ENCODE measurements around the gene EIF2B4. TPM values are rescaled to one million over a fixed set of nuclear protein-coding genes. Genes with fewer than 3 reads are reported as not detected.

Gene EIF2B4
- total and polyA plus RNA-seq, 2 of the 13 experiments (the other 11 are each of a cell fraction or from before 2014, with no cell fraction given) = 91.5 to 96.4 TPM

- TF ChIP-seq AHDC1 (CRISPR knock-in tag; IDR thresholded peaks at IDR 0.05; ENCODE audit: borderline replicate concordance) = peak; percentile 80; the same call in 1 of the 2 replicates
- TF ChIP-seq ZNF326 (CRISPR knock-in tag; IDR thresholded peaks at IDR 0.05; ENCODE audit: borderline replicate concordance) = no peak
- TF ChIP-seq ZNF597 (CRISPR knock-in tag; IDR thresholded peaks at IDR 0.05) = no peak
- TF ChIP-seq ZNF44 (CRISPR knock-in tag; IDR thresholded peaks at IDR 0.05) = peak; percentile 30; the same call in 1 of the 2 replicates
- TF ChIP-seq HHEX (CRISPR knock-in tag; IDR thresholded peaks at IDR 0.05) = no peak
- TF ChIP-seq ZNF580 (CRISPR knock-in tag; IDR thresholded peaks at IDR 0.05; ENCODE audit: borderline replicate concordance, low read depth) = peak; percentile 70
- TF ChIP-seq EP300 (IDR thresholded peaks at IDR 0.05; ENCODE audit: low read depth in 2 of 2, low read length in 2 of 2) = peak in 1 of 2 experiments; percentile 25; a peak in 1 of 4 replicates
- TF ChIP-seq EP300 (CRISPR knock-in tag; IDR thresholded peaks at IDR 0.05; ENCODE audit: borderline replicate concordance) = 0 out of 2 replicates have a peak, but pooled peaks have one; percentile 25
- TF ChIP-seq HINFP (CRISPR knock-in tag; IDR thresholded peaks at IDR 0.05; ENCODE audit: low read depth) = peak; percentile 86; the same call in 1 of the 2 replicates
- no peak for TF ChIP-seq EZH2 (conservative IDR thresholded peaks at IDR 0.05; ENCODE audit: low read depth, low read length)
- TF ChIP-seq ZNF841 (CRISPR knock-in tag; IDR thresholded peaks at IDR 0.05; ENCODE audit: borderline replicate concordance) = no peak
- peak; percentile 98 for TF ChIP-seq ARID4A (CRISPR knock-in tag; IDR thresholded peaks at IDR 0.05; ENCODE audit: borderline replicate concordance)
- TF ChIP-seq ZNF691 (CRISPR knock-in tag; IDR thresholded peaks at IDR 0.05; ENCODE audit: borderline replicate concordance, low read depth) = peak; percentile 87; the same call in 1 of the 2 replicates
Observed at GRCh38 chr2:27409321-27410073, 39.4 kb upstream of the EIF2B4 start, which contains the start of gene PPM1G (continued).
